ENCODE data around the gene CAPN8.

- no peak for TF ChIP-seq CTCF (conservative IDR thresholded peaks at IDR 0.05)
- TF ChIP-seq ZFX (IDR thresholded peaks at IDR 0.05), result no peak
These were observed 45.7 kb upstream of the CAPN8 start for GRCh38 chr1:223711173-223711572.

Measured in C4-2B (cell line).